SK-N-SH (cell line): ENCODE data around the gene OR2B6. TPM values are rescaled to one million over a fixed set of nuclear protein-coding genes. Genes with fewer than 3 reads are reported as not detected.

ENCODE experiments used
- CTCF ChIA-PET: fragments of 300-600, 350-600 bp; formaldehyde crosslinking; extraction: SDS; loops from one replicate; lab custom pipeline; 2021; lab: Yijun Ruan, JAX
- POLR2A ChIA-PET: fragments of 350-600 bp; sonication (Branson Sonifier 250); formaldehyde crosslinking; extraction: SDS; loops from one replicate; lab custom pipeline; 2020; ENCODE audit warnings: antibody characterized with exemption, inconsistent platforms; lab: Yijun Ruan, JAX
- DNase-seq: peaks from one replicate; pipeline ENCODE4 v3.0.0; 2012
- H2AFZ ChIP-seq: fragments of 200-600 bp; sonication (generic); 2 replicates; pipeline ENCODE4 v1.8.1; 2016; ENCODE audit warnings: antibody characterized with exemption, mild to moderate bottlenecking, low read depth
- H3F3A ChIP-seq: fragments of 200-600 bp; sonication (generic); replicated peaks from 2 replicates; pipeline ENCODE3; 2016; ENCODE audit warnings: antibody characterized with exemption, mild to moderate bottlenecking; ENCODE audit not compliant: insufficient read depth
- H3K27ac ChIP-seq, 2 experiments: fragments of 200-500 bp in 1 of 2; fragments of 200-600 bp in 1 of 2; sonication (Bioruptor generic) in 1 of 2; sonication (generic), shearing (Covaris generic) in 1 of 2; 2 replicates each; pipeline versions ENCODE4 v1.5.1 to v1.6.1; 2014 to 2016; ENCODE audit warnings: low read depth in 2 of 2, inconsistent platforms in 1 of 2, low read length in 1 of 2, mild to moderate bottlenecking in 1 of 2, mixed read lengths in 1 of 2
- H3K27me3 ChIP-seq: fragments of 200-600 bp; sonication (generic), shearing (Covaris generic); 2 replicates; pipeline ENCODE4 v1.6.1; 2016; ENCODE audit warnings: mixed run types; ENCODE audit not compliant: insufficient read depth
- H3K36me3 ChIP-seq, 2 experiments: fragments of 200-500 bp in 1 of 2; fragments of 200-600 bp in 1 of 2; sonication (Bioruptor generic) in 1 of 2; sonication (generic) in 1 of 2; replicated peaks in 1 of 2; 2 replicates each; pipeline versions ENCODE3 to v1.5.1; 2014 to 2016; ENCODE audit warnings: low read length in 1 of 2, mild to moderate bottlenecking in 1 of 2; ENCODE audit not compliant: insufficient read depth in 2 of 2, control insufficient read depth in 1 of 2
- H3K4me1 ChIP-seq, 2 experiments: fragments of 200-500 bp in 1 of 2; fragments of 200-600 bp in 1 of 2; sonication (Bioruptor generic) in 1 of 2; sonication (generic), shearing (Covaris generic) in 1 of 2; 2 replicates each; pipeline versions ENCODE4 v1.5.1 to v1.6.1; 2014 to 2016; ENCODE audit warnings: low read depth in 1 of 2, low read length in 1 of 2, mixed run types in 1 of 2; ENCODE audit not compliant: insufficient read depth in 2 of 2, control insufficient read depth in 1 of 2
- H3K4me2 ChIP-seq: fragments of 200-600 bp; sonication (generic), shearing (Covaris generic); 2 replicates; pipeline ENCODE4 v1.6.1; 2017; ENCODE audit warnings: mixed run types
- H3K4me3 ChIP-seq, 2 experiments: fragments of 200-500 bp in 1 of 2; fragments of 200-600 bp in 1 of 2; sonication (Bioruptor generic) in 1 of 2; sonication (generic), shearing (Covaris generic) in 1 of 2; 2 replicates each; pipeline versions ENCODE4 v1.5.1 to v1.8.1; 2014 to 2016; ENCODE audit warnings: low read depth in 2 of 2, inconsistent platforms in 1 of 2, low read length in 1 of 2, mild to moderate bottlenecking in 1 of 2, mixed read lengths in 1 of 2, moderate library complexity in 1 of 2
- H3K79me2 ChIP-seq: fragments of 200-600 bp; sonication (generic); 2 replicates; pipeline ENCODE4 v1.8.1; 2017; ENCODE audit warnings: mild to moderate bottlenecking; ENCODE audit not compliant: insufficient read depth
- H3K9ac ChIP-seq: fragments of 200-600 bp; sonication (generic); 2 replicates; pipeline ENCODE4 v1.6.1; 2017; ENCODE audit warnings: mixed run types
- H3K9me2 ChIP-seq: fragments of 200-600 bp; sonication (generic); 2 replicates; pipeline ENCODE4 v1.6.1; 2017; ENCODE audit warnings: mixed run types
- H3K9me3 ChIP-seq: fragments of 200-600 bp; sonication (generic); 2 replicates; pipeline ENCODE4 v1.6.1; 2017; ENCODE audit warnings: mixed run types, mild to moderate bottlenecking, moderate library complexity
- H4K20me1 ChIP-seq: fragments of 200-600 bp; sonication (generic); 2 replicates; pipeline ENCODE4 v1.6.1; 2017; ENCODE audit warnings: mild to moderate bottlenecking, mixed run types; ENCODE audit not compliant: insufficient read depth
- CTCF ChIP-seq: fragments of 200-600 bp; sonication (generic); IDR thresholded peaks from 2 replicates; pipeline ENCODE4 v1.6.1; 2017; ENCODE audit warnings: antibody characterized with exemption, mild to moderate bottlenecking, moderate library complexity
- EP300 ChIP-seq, 2 experiments: IDR thresholded peaks; 2 replicates each; pipeline versions ENCODE4 v1.4.0 to v1.6.1; 2012; ENCODE audit warnings: borderline replicate concordance in 1 of 2, low read depth in 1 of 2, low read length in 1 of 2
- EZH2phosphoT487 ChIP-seq: fragments of 200-600 bp; sonication (generic); IDR thresholded peaks from 2 replicates; pipeline ENCODE4 v1.6.1; 2017; ENCODE audit warnings: low read depth, mixed run types, mild to moderate bottlenecking, antibody characterized with exemption, moderate library complexity, borderline replicate concordance
- FOSL2 ChIP-seq: IDR thresholded peaks from 2 replicates; pipeline ENCODE4 v1.4.0; 2012; ENCODE audit warnings: low read depth, mild to moderate bottlenecking, moderate library complexity, borderline replicate concordance
- FOXJ3 ChIP-seq: sonication (generic); formaldehyde crosslinking; IDR thresholded peaks from 2 replicates; pipeline ENCODE4 v1.5.1; 2020; ENCODE audit warnings: mild to moderate bottlenecking, missing genetic modification reagents
- GABPA ChIP-seq: IDR thresholded peaks from 2 replicates; pipeline ENCODE4 v1.4.0; 2012; ENCODE audit warnings: low read depth, mild to moderate bottlenecking
- GATA2 ChIP-seq: sonication (generic); formaldehyde crosslinking; IDR thresholded peaks from 2 replicates; pipeline ENCODE4 v1.5.0; 2020; ENCODE audit warnings: mild to moderate bottlenecking, missing genetic modification reagents
- JUND ChIP-seq: IDR thresholded peaks from 2 replicates; pipeline ENCODE4 v1.4.0; 2012
- NFIC ChIP-seq: IDR thresholded peaks from 2 replicates; pipeline ENCODE4 v1.4.0; 2012; ENCODE audit warnings: borderline replicate concordance
- NRF1 ChIP-seq: IDR thresholded peaks from 2 replicates; pipeline ENCODE4 v1.6.1; 2012; ENCODE audit warnings: low read depth, mild to moderate bottlenecking, low read length
- RCOR1 ChIP-seq: fragments of 150-350 bp; IDR thresholded peaks from 2 replicates; pipeline ENCODE4 v1.6.1; 2017; ENCODE audit warnings: antibody characterized with exemption, low read length
- RXRA ChIP-seq: IDR thresholded peaks from 2 replicates; pipeline ENCODE4 v1.4.0; 2012; ENCODE audit warnings: low read depth, mild to moderate bottlenecking, borderline replicate concordance
- SIN3A ChIP-seq: IDR thresholded peaks from 2 replicates; pipeline ENCODE4 v1.6.1; 2012; ENCODE audit warnings: low read depth, mild to moderate bottlenecking, low read length, moderate library complexity, borderline replicate concordance
- WGBS: methylation state at CpG from one replicate; pipeline ENCODE4 v1.1.6; 2017; ENCODE audit warnings: low lambda C conversion rate; 5-methylcytosine and 5-hydroxymethylcytosine counted together
- polyA plus RNA-seq, 3 experiments: library from polyadenylated mRNA; depleted of rRNA; stranded (reverse); fragments of >200 nt; gene quantifications; 2 replicates each; pipeline ENCODE4 v1.2.3, GENCODE V29; 2012
- TF ChIP-seq, protein P1 (sequence below): fragments of 150-350 bp; IDR thresholded peaks from 2 replicates; pipeline ENCODE4 v1.6.1; 2016; ENCODE audit warnings: mild to moderate bottlenecking, low read depth, low read length
- TF ChIP-seq, protein P2 (sequence below): IDR thresholded peaks from 2 replicates; pipeline ENCODE4 v1.4.0; 2012; ENCODE audit warnings: low read depth, borderline replicate concordance
- TF ChIP-seq, protein P3 (sequence below): IDR thresholded peaks from 2 replicates; pipeline ENCODE4 v1.6.1; 2012; ENCODE audit warnings: mild to moderate bottlenecking, low read depth, low read length, moderate library complexity

The OR2B6 gene
- polyA plus RNA-seq, 1 of the 3 experiments (the other 2 are of a cell fraction) = 0.21 TPM

DNA sequence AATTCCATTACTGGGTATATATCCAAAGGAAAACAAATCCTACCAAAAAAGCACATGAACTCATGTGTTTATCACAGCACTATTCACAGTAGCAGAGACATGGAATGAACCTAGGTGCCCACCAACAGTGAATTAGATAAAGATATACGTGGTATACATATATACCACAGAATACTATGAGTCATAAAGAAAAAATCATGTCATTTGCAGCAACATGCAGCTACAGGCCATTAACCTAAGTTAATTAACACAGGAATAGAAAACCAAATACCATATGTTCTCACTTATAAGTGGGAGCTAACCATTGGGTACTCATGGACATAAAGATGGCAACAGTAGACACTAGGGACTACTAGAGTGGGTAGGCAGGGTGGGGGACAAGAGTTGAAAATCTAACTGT is 49.0 kb upstream of the OR2B6 start:
- H3K27me3 ChIP-seq = no peaks in the 10 kb centered on the region
- no peak overlapping the region for H2AFZ ChIP-seq
- no peak overlapping the region for H3K27ac ChIP-seq
- ChIA-PET CTCF (no interaction called here), POLR2A (no interaction called here)
- no peaks in the 10 kb centered on the region for H3K36me3 ChIP-seq
- H3K9me2 ChIP-seq = no peaks in the 10 kb centered on the region
- H3K4me3 ChIP-seq = no peak overlapping the region
- no peaks in the 10 kb centered on the region for H3K9me3 ChIP-seq
- no peaks in the 10 kb centered on the region for H3K4me1 ChIP-seq
- H3F3A ChIP-seq = peaks cover 10% of the 10 kb centered on the region
- H3K4me2 ChIP-seq = no peak overlapping the region
- H3K9ac ChIP-seq = no peak overlapping the region
- no peak for TF ChIP-seq CTCF
- TF ChIP-seq, protein P1, sequence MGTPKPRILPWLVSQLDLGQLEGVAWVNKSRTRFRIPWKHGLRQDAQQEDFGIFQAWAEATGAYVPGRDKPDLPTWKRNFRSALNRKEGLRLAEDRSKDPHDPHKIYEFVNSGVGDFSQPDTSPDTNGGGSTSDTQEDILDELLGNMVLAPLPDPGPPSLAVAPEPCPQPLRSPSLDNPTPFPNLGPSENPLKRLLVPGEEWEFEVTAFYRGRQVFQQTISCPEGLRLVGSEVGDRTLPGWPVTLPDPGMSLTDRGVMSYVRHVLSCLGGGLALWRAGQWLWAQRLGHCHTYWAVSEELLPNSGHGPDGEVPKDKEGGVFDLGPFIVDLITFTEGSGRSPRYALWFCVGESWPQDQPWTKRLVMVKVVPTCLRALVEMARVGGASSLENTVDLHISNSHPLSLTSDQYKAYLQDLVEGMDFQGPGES = no peak
- TF ChIP-seq RXRA = no peak
- TF ChIP-seq EP300 (IDR thresholded peaks at IDR 0.05; ENCODE audit: borderline replicate concordance in 1 of 2, low read depth in 1 of 2, low read length in 1 of 2) = no peak
- TF ChIP-seq JUND = no peak
- TF ChIP-seq NFIC = no peak
- no peak for TF ChIP-seq SIN3A
- TF ChIP-seq RCOR1 = no peak
- TF ChIP-seq NRF1 = no peak
- TF ChIP-seq EZH2phosphoT487 = no peak
- TF ChIP-seq, protein P2, sequence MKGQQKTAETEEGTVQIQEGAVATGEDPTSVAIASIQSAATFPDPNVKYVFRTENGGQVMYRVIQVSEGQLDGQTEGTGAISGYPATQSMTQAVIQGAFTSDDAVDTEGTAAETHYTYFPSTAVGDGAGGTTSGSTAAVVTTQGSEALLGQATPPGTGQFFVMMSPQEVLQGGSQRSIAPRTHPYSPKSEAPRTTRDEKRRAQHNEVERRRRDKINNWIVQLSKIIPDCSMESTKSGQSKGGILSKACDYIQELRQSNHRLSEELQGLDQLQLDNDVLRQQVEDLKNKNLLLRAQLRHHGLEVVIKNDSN = no peak
- TF ChIP-seq, all 33 proteins: peak for 0
- WGBS = 29% methylated on average over 1 of the region's 1 CpG
- no peaks in the 10 kb centered on the region for H3K79me2 ChIP-seq
- no peaks in the 10 kb centered on the region for H4K20me1 ChIP-seq
- no peak for DNase-seq

DNA sequence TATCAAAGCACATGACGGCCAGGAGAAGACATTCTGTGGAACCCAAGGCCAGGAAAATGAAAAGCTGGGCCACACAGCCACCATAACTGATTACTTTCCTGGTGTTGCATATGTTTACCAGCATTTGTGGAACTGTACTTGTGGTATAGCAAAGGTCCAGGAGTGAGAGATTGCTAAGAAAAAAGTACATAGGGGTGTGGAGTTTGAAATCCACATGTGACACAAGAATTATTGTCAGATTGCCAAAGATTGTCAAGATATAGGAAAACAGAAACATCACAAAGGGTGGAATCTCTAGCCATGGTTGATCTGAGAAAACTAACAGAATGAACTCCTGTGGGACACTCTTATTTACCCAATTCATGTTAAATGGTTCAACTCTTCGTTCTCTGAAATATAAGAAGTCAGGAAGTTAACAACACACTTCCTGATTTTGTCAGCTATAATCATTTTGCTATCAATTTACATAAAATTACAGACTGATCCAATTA is 45.0 kb upstream of the OR2B6 start, which contains the start of gene OR2B2:
TSS of gene OR2B2 (minus strand) at position 441 of the 491 bp plus-strand sequence. CDS start at position 364, 77 bp downstream.
- POLR2A ChIA-PET = no interaction called here
- TF ChIP-seq EP300 (IDR thresholded peaks at IDR 0.05; ENCODE audit: borderline replicate concordance in 1 of 2, low read depth in 1 of 2, low read length in 1 of 2) (no peak), FOSL2 (no peak), GATA2 (CRISPR knock-in tag) (no peak), SIN3A (no peak), FOXJ3 (CRISPR knock-in tag) (no peak), GABPA (no peak)
- TF ChIP-seq, protein P2 = no peak
- TF ChIP-seq, protein P3, sequence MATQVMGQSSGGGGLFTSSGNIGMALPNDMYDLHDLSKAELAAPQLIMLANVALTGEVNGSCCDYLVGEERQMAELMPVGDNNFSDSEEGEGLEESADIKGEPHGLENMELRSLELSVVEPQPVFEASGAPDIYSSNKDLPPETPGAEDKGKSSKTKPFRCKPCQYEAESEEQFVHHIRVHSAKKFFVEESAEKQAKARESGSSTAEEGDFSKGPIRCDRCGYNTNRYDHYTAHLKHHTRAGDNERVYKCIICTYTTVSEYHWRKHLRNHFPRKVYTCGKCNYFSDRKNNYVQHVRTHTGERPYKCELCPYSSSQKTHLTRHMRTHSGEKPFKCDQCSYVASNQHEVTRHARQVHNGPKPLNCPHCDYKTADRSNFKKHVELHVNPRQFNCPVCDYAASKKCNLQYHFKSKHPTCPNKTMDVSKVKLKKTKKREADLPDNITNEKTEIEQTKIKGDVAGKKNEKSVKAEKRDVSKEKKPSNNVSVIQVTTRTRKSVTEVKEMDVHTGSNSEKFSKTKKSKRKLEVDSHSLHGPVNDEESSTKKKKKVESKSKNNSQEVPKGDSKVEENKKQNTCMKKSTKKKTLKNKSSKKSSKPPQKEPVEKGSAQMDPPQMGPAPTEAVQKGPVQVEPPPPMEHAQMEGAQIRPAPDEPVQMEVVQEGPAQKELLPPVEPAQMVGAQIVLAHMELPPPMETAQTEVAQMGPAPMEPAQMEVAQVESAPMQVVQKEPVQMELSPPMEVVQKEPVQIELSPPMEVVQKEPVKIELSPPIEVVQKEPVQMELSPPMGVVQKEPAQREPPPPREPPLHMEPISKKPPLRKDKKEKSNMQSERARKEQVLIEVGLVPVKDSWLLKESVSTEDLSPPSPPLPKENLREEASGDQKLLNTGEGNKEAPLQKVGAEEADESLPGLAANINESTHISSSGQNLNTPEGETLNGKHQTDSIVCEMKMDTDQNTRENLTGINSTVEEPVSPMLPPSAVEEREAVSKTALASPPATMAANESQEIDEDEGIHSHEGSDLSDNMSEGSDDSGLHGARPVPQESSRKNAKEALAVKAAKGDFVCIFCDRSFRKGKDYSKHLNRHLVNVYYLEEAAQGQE = no peak
- TF ChIP-seq, protein P1 = no peak

More for the DNA sequence above, 45.0 kb upstream of the OR2B6 start, which contains the start of gene OR2B2:
- H3K27ac ChIP-seq = no peak within 1 kb of the TSS
- no peaks in the 10 kb centered on the region for H3K79me2 ChIP-seq
- no peaks in the 10 kb centered on the region for H3K9me3 ChIP-seq
- H3K36me3 ChIP-seq = no peaks in the 10 kb centered on the region
- H3K4me2 ChIP-seq = no peak within 1 kb of the TSS
- CTCF ChIA-PET = no interaction called here
- no peaks in the 10 kb centered on the region for H3F3A ChIP-seq
- no peaks in the 10 kb centered on the region; the same call in 1 of the 2 replicates for H3K27me3 ChIP-seq
- no peaks in the 10 kb centered on the region for H3K9me2 ChIP-seq
- H4K20me1 ChIP-seq = no peaks in the 10 kb centered on the region
- H3K9ac ChIP-seq = no peak within 1 kb of the TSS
- H2AFZ ChIP-seq = no peak within 1 kb of the TSS
- H3K4me3 ChIP-seq = no peak within 1 kb of the TSS
- no peaks in the 10 kb centered on the region; a peak in 1 of 4 replicates for H3K4me1 ChIP-seq
- no peak for DNase-seq
- 41% methylated on average over 2 of the region's 2 CpGs for WGBS
